ENCODE measurements around the gene CTAGE1.

GRCh38 chr18:22363867-22364463 lies 53.8 kb downstream of the CTAGE1 start:
- no peak for TF ChIP-seq CTCF (IDR thresholded peaks at IDR 0.05; ENCODE audit: low read depth, low read length)
- no peak for TF ChIP-seq MAX (IDR thresholded peaks at IDR 0.05; ENCODE audit: low read depth, low read length)
- TF ChIP-seq POLR2A (IDR thresholded peaks at IDR 0.05; ENCODE audit: extremely low read depth, insufficient read length) = no peak

Data from NB4 (cell line).